Measurements from ENCODE around the gene HNRNPA3. TPM values are rescaled to one million over a fixed set of nuclear protein-coding genes. Genes with fewer than 3 reads are reported as not detected.

HNRNPA3 gene
- 132 TPM for total RNA-seq
- long read RNA-seq, full-length matches to known transcripts: 51 of 77 reads
- long read RNA-seq, partial matches to known transcripts: 10 of 77 reads
- long read RNA-seq, other reads (novel, unspliced or antisense): 16 of 77 reads

GRCh38 chr2:177212106-177212890, at the start of gene HNRNPA3:
HNRNPA3 (plus strand) TSS chr2:177212794; CDS start chr2:177212800, 6 bp downstream.
- peak; percentile 99 for DNase-seq
- peak within 1 kb of the TSS; percentile 66 for H3K4me3 ChIP-seq
- peak; percentile 26 for TF ChIP-seq CTCF (IDR thresholded peaks at IDR 0.05)
- no peaks in the 10 kb centered on the region for H3K9me3 ChIP-seq
- intact Hi-C loops (cut with DNase I): no loop called here
- peaks cover 45% of the 10 kb centered on the region for H3K4me1 ChIP-seq
- H3K27ac ChIP-seq: peak within 1 kb of the TSS; percentile 99
- peak; percentile 97 to 99 for ATAC-seq
- H3K27me3 ChIP-seq (ENCODE audit: low read depth): no peaks in the 10 kb centered on the region
- H3K36me3 ChIP-seq: peaks cover 28% of the 10 kb centered on the region

- Histone ChIP-seq H3K27me3 (ENCODE audit: low read depth) (no peaks in the 10 kb centered on the region), H3K4me3 (peak overlapping the region; percentile 55), H3K27ac (no peak overlapping the region), H3K9me3 (no peaks in the 10 kb centered on the region), H3K36me3 (no peaks in the 10 kb centered on the region), H3K4me1 (peaks cover 22% of the 10 kb centered on the region)
- DNase-seq: no peak
- TF ChIP-seq CTCF (IDR thresholded peaks at IDR 0.05): no peak
- ATAC-seq: no peak
- intact Hi-C loops (cut with DNase I): loop anchor here (10.0 kb wide), 1 partner anchor 101 kb away; the partner anchor contains the start of gene NFE2L2
These were observed 48.5 kb upstream of the HNRNPA3 start for GRCh38 chr2:177164131-177164530.

GRCh38 chr2:177164584-177165052, 48.0 kb upstream of the HNRNPA3 start:
- Histone ChIP-seq H3K27ac (peak overlapping the region; percentile 89), H3K36me3 (no peaks in the 10 kb centered on the region), H3K4me1 (peaks cover 26% of the 10 kb centered on the region), H3K27me3 (ENCODE audit: low read depth) (no peaks in the 10 kb centered on the region), H3K4me3 (peak overlapping the region; percentile 55), H3K9me3 (no peaks in the 10 kb centered on the region)
- intact Hi-C loops (cut with DNase I): loop anchor here (5.0 to 10.0 kb wide), 2 partner anchors 100 to 168 kb away; partner anchors contain the start of gene NFE2L2
- DNase-seq: peak; percentile 81
- peak; percentile 93 to 94 for ATAC-seq
- TF ChIP-seq CTCF (IDR thresholded peaks at IDR 0.05): peak; percentile 99

- no peaks in the 10 kb centered on the region for H3K27me3 ChIP-seq (ENCODE audit: low read depth)
- no peaks in the 10 kb centered on the region for H3K9me3 ChIP-seq
- peak overlapping the region; percentile 89 for H3K27ac ChIP-seq
- intact Hi-C loops (cut with DNase I): loop anchor here (5.0 to 10.0 kb wide), 2 partner anchors 100 to 167 kb away; partner anchors contain the start of gene NFE2L2
- peaks cover 32% of the 10 kb centered on the region for H3K4me1 ChIP-seq
- peak overlapping the region; percentile 55 for H3K4me3 ChIP-seq
- no peak for TF ChIP-seq CTCF (IDR thresholded peaks at IDR 0.05)
- no peaks in the 10 kb centered on the region for H3K36me3 ChIP-seq
- DNase-seq (no peak), ATAC-seq (peak; percentile 46 to 66)
These were observed 47.5 kb upstream of the HNRNPA3 start for GRCh38 chr2:177165061-177165583.

Data from lower lobe of right lung (tissue), 2 donors.